GM11168 (cell line): ENCODE data around the gene FANCD2OS.
"Not testable (repeated sequence)": the region's sequence is repeated elsewhere in the genome, so short reads cannot be mapped to it uniquely, and the experiment has no call there.

Source experiments
- in situ Hi-C: fragments of 300-500 bp; cut with MboI; formaldehyde crosslinking; loops from one replicate; pipeline ENCODE4 v1.12.0; 2022; ENCODE audit warnings: low sequenced_read_pairs; ENCODE audit not compliant: unreplicated experiment

FANCD2OS gene, protein sequence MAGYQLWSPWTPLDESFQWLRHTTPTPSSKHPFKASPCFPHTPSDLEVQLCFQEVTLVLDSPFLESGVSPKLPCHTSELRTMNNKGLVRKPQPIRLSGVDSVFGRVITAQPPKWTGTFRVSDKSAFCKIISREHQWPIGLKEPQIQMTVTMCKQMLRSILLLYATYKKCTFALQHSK

GRCh38 chr3:10108091-10108490 is at the start of gene FANCD2OS:
Gene FANCD2OS, minus strand, starts transcription at chr3:10108255. Its CDS starts 3,481 bp downstream, at chr3:10104774.
- in situ Hi-C loops = no loop called here

- in situ Hi-C loops = no loop called here
Measured at GRCh38 chr3:10157031-10157430, 49.0 kb upstream of the FANCD2OS start.

- in situ Hi-C loops = no loop called here
Measured at GRCh38 chr3:10155658-10156057, 47.6 kb upstream of the FANCD2OS start.

GRCh38 chr3:10155123-10155472 is 47.0 kb upstream of the FANCD2OS start:
- in situ Hi-C loops = no loop called here

GRCh38 chr3:10154335-10155122 is 46.5 kb upstream of the FANCD2OS start:
- in situ Hi-C loops = no loop called here

GRCh38 chr3:10150987-10151386 is 42.9 kb upstream of the FANCD2OS start:
- in situ Hi-C loops = no loop called here

DNA sequence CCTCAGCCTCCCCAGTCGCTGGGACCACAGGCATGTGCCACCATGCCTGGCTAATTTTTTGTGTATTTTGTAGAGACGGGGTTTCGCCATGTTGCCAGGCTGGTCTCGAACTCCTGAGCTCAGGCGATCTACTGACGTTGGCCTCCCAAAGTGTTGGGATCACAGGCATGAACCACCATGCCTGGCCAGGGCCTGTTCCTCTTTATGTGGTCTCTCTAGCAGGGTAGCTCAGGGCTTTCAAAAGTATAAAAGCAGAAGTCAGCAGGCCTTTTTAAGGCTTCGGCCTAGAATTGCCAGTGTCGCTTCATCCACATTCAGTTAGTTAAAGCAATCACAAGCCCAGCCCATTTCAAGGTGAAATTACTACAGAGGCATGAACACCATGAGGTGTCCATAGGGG is 41.2 kb upstream of the FANCD2OS start:
- in situ Hi-C loops = no loop called here

DNA sequence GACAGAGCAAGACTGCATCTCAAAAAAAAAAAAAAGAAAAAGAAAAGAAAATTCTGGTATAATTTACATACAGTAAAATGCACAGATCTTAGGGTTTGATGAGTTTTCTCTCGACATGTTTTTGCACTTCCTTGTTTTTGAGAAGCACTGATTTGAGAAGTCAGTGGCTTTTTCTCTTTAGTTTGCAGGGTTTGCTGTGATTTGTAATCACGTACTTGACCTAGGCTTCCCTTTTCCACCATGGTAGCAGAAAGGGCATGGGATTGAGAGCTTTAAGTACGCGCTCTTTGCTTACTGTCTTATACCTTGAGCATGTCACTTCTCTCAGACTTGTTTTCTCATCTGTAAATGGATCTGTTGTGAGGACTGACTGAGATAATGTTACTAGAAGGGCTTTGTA is 37.6 kb upstream of the FANCD2OS start:
- in situ Hi-C loops = no loop called here

DNA sequence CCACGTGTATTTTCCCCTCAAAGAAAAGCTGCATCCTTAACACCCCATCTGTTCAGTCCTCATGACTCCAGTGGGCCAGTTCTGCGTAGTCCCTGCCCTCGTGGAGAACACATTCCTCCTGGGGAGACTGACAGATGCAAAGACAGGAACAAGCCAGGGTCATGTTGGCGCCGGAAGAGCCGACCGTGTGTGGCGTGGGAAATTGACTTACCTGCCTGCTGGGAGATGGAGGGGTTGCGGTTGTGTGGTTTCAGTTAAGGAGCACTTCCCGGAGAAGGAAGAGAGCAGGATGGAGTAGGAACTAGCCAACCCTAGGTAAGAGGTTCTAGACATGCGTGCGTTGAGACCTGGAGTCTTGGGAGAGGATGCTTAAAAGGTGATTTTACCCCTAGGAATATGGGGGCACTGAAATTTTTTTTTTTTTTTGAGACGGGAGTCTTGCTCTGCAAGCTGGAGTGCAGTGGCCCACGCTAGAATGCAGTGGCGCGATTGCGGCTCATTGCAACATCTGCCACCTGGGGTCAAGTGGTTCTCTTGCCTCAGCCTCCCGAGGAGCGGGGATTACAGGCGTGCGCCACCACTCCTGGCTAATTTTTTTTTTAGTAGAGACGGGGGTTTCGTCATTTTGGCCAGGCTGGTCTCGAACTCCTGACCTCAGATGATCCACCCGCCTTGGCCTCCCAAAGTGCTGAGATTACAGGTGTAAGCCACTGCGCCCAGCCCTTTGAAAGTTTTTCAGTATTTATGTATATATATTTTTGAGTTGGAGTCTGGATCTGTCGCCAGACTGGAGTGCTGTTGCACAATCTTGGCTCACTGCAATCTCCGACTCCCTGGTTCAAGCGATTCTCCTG is 34.9 kb upstream of the FANCD2OS start:
- in situ Hi-C loops = no loop called here

DNA sequence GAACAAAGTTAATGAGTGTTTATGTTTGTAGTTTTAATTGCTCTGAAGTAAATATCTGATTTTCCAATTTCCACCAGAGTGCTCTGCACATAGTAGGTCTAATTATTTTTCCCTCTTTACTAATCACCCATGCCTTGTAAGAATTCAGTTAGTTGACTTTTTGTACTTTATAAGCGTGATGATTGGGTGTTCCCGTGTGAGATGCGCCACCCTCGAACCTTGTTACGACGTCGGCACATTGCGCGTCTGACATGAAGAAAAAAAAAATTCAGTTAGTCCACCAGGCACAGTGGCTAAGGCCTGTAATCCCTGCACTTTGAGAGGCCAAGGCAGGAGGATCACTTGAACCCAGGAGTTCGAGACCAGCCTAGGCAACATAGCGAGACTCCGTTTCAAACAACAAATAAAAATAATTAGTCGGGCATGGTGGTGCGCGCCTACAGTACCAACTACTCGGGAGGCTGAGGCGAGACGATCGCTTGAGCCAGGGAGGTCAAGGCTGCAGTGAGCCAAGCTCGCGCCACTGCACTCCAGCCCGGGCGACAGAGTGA is 33.0 kb upstream of the FANCD2OS start:
- in situ Hi-C loops = no loop called here

- in situ Hi-C loops = no loop called here
Measured at GRCh38 chr3:10137178-10137577, 29.1 kb upstream of the FANCD2OS start.

DNA sequence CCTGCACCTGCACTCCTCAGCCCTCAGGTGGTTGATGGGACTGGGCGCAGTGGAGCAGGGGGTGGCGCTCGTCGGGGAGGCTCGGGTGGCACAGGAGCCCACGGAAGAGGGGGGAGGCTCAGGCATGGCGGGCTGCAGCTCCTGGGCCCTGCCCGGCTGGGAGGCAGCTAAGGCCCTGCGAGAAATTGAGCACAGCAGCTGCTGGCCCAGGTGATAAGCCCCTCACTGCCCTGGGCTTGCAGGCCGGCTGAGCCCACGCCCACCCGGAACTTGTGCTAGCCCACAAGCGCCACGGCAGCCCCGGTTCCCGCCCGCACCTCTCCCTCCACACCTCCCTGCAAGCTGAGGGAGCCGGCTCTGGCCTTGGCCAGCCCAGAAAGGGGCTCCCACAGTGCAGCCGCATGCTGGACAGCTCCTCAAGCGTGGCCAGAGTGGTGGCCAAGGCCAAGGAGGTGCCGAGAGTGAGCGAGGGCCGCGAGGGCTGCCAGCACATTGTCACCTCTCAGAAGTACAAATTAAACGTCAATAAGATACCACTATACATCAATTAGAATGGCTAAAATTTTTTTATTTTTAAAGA is 28.5 kb upstream of the FANCD2OS start:
- in situ Hi-C loops = no loop called here

- in situ Hi-C loops = not testable (repeated sequence)
Measured at GRCh38 chr3:10135872-10136271, 27.8 kb upstream of the FANCD2OS start.

- in situ Hi-C loops = no loop called here
Measured at GRCh38 chr3:10122724-10123123, 14.7 kb upstream of the FANCD2OS start.

- in situ Hi-C loops = no loop called here
Measured at GRCh38 chr3:10121064-10121463, 13.0 kb upstream of the FANCD2OS start.

GRCh38 chr3:10119376-10119775 is 11.3 kb upstream of the FANCD2OS start:
- in situ Hi-C loops = no loop called here

GRCh38 chr3:10116928-10117327 is 8.9 kb upstream of the FANCD2OS start:
- in situ Hi-C loops = no loop called here

- in situ Hi-C loops = no loop called here
Measured at GRCh38 chr3:10116138-10116460, 8.0 kb upstream of the FANCD2OS start.

DNA sequence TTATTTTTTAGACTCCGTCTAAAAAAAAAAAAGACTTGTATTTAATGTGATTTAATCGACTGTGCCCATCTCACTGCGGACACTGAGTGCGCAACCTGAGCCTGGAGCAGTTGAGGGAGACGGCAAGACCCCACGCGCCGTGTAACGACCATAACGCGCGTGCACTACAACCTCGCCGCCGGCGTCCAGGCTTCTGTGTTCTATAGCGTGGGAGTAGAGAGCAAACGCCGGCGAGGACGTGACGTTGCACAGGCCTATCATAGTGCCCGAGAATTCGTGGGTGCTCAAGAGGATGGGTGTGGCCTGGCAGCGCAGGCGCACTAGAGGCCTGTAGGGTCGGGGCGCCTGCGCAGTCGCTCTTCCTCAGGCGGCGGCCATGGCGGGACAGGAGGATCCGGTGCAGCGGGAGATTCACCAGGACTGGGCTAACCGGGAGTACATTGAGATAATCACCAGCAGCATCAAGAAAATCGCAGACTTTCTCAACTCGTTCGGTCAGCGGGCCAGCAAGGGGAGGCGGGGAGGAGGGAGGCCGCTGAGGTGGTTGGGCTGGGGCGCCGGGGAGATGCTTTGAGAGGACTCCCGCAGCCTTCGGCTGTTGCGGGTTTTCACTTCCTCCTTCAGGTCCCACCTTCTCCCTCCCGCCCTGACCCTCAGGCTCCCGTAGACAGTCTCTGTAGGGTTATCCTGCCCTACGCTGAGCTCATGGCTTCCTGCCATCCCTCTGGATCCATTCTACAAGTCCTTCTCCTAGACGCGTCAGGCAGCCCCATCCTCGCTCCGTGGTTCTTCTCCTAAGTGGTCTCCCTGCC is 7.5 kb upstream of the FANCD2OS start, which contains the start of gene BRK1:
Gene BRK1, plus strand, starts transcription at position 350 of the 812 bp plus-strand sequence. Its CDS starts 27 bp downstream, at position 377.
- in situ Hi-C loops = no loop called here

GRCh38 chr3:10106919-10107318 is 1.1 kb downstream of the FANCD2OS start:
- in situ Hi-C loops = no loop called here
